ENCODE measurements around the gene SLC17A9.

The SLC17A9 gene
- total RNA-seq: 23.0 to 106 (median 60.5) reads per million in 17 experiments

- DNase-seq: peak; percentile 93 to 97 (median 96)
Observed at GRCh38 chr20:62952373-62952967, at the start of gene SLC17A9. TSS of gene SLC17A9 (plus strand) at chr20:62952709. CDS start at chr20:62952831, 122 bp downstream.

- DNase-seq: no peak
Observed at GRCh38 chr20:62902926-62903615, 49.4 kb upstream of the SLC17A9 start.

- no peak for DNase-seq
Observed at GRCh38 chr20:62905536-62906117, 46.9 kb upstream of the SLC17A9 start.

- no peak for DNase-seq
Observed at GRCh38 chr20:62906209-62906608, 46.3 kb upstream of the SLC17A9 start.

GRCh38 chr20:62906647-62907375 lies 45.7 kb upstream of the SLC17A9 start:
- no peak for DNase-seq

GRCh38 chr20:62907384-62908317 lies 44.9 kb upstream of the SLC17A9 start:
- peak in 3 of 4 experiments; percentile 21 to 37 (median 24) for DNase-seq

GRCh38 chr20:62908971-62909791 lies 43.3 kb upstream of the SLC17A9 start:
- DNase-seq: no peak

- DNase-seq: no peak
Observed at GRCh38 chr20:62910217-62910766, 42.2 kb upstream of the SLC17A9 start.

- DNase-seq: no peak
Observed at GRCh38 chr20:62910777-62911497, 41.6 kb upstream of the SLC17A9 start.

- no peak for DNase-seq
Observed at GRCh38 chr20:62911701-62912280, 40.7 kb upstream of the SLC17A9 start.

GRCh38 chr20:62913043-62913630 lies 39.4 kb upstream of the SLC17A9 start:
- DNase-seq: no peak

GRCh38 chr20:62914436-62914835 lies 38.1 kb upstream of the SLC17A9 start:
- no peak for DNase-seq

GRCh38 chr20:62914970-62915457 lies 37.5 kb upstream of the SLC17A9 start:
- DNase-seq: peak in 3 of 4 experiments; percentile 45 to 50 (median 45)

GRCh38 chr20:62916703-62917476 lies 35.6 kb upstream of the SLC17A9 start:
- DNase-seq: no peak

- DNase-seq: peak in 2 of 4 experiments; percentile 20 to 25
Observed at GRCh38 chr20:62917720-62918119, 34.8 kb upstream of the SLC17A9 start.

GRCh38 chr20:62918147-62918546 lies 34.4 kb upstream of the SLC17A9 start:
- DNase-seq: peak in 1 of 4 experiments; percentile 9

- DNase-seq: peak in 3 of 4 experiments; percentile 28 to 31 (median 28)
Observed at GRCh38 chr20:62918831-62919230, 33.7 kb upstream of the SLC17A9 start.

GRCh38 chr20:62920039-62920645 lies 32.4 kb upstream of the SLC17A9 start:
- no peak for DNase-seq

All from suppressor macrophage (primary cell).